IPS-20b (cell line): ENCODE measurements around the gene KLHL36.

ENCODE experiments used
- H3K27ac ChIP-seq: one replicate; pipeline ENCODE4 v1.5.1; 2013; ENCODE audit warnings: low read length
- H3K27me3 ChIP-seq: 2 replicates; pipeline ENCODE4 v1.6.1; 2013; ENCODE audit warnings: mild to moderate bottlenecking, low read length, inconsistent platforms; ENCODE audit not compliant: insufficient read depth
- H3K36me3 ChIP-seq: 2 replicates; pipeline ENCODE4 v1.6.1; 2013; ENCODE audit warnings: low read depth, mild to moderate bottlenecking, inconsistent platforms, low read length, moderate library complexity; ENCODE audit not compliant: insufficient read depth
- H3K4me1 ChIP-seq: 2 replicates; pipeline ENCODE4 v1.6.1; 2013; ENCODE audit warnings: mild to moderate bottlenecking, control low read depth, inconsistent platforms, low read length, moderate library complexity; ENCODE audit not compliant: insufficient read depth
- H3K4me3 ChIP-seq: 2 replicates; pipeline ENCODE4 v1.5.1; 2013; ENCODE audit warnings: mild to moderate bottlenecking, low read length, inconsistent platforms
- H3K9ac ChIP-seq: 2 replicates; pipeline ENCODE4 v1.6.1; 2013; ENCODE audit warnings: low read depth, mild to moderate bottlenecking, inconsistent platforms, low read length, moderate library complexity
- H3K9me3 ChIP-seq: 2 replicates; pipeline ENCODE4 v1.6.1; 2013; ENCODE audit warnings: mild to moderate bottlenecking, low read depth, low read length, inconsistent platforms; ENCODE audit not compliant: insufficient read depth

Gene KLHL36

GRCh38 chr16:84665359-84665758 is 17.0 kb downstream of the KLHL36 start:
- H3K27me3 ChIP-seq: no peaks in the 10 kb centered on the region
- H3K36me3 ChIP-seq: peaks cover 34% of the 10 kb centered on the region; the same call in 1 of the 2 replicates
- H3K9ac ChIP-seq: no peak overlapping the region
- H3K4me1 ChIP-seq: peaks cover 13% of the 10 kb centered on the region; the same call in 1 of the 2 replicates
- no peaks in the 10 kb centered on the region for H3K9me3 ChIP-seq
- H3K27ac ChIP-seq: no peak overlapping the region
- no peak overlapping the region for H3K4me3 ChIP-seq

DNA sequence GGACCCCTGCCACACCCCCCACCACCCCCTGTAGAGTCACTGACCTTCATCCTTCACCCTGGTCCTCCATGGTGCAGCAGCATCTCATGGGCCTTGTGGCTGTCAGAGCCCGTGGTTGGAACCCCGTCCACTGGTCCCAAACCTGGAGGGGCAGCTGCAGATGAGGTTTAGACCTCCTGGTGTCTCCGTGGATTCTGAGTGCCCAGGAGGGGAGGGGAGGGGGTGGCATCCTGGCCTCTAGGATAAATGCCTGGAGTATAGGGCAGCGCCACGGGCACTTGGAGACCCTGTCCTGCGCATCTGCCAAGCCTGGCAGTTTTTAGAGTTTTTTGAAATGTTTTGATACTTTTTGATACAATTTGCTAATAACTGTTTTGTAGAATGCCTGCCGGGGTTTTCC is 17.5 kb downstream of the KLHL36 start:
- peaks cover 13% of the 10 kb centered on the region; the same call in 1 of the 2 replicates for H3K4me1 ChIP-seq
- no peak overlapping the region for H3K4me3 ChIP-seq
- H3K9ac ChIP-seq: no peak overlapping the region
- H3K27me3 ChIP-seq: no peaks in the 10 kb centered on the region
- no peaks in the 10 kb centered on the region for H3K9me3 ChIP-seq
- no peak overlapping the region for H3K27ac ChIP-seq
- H3K36me3 ChIP-seq: peaks cover 30% of the 10 kb centered on the region; the same call in 1 of the 2 replicates

GRCh38 chr16:84667600-84668309 is 19.4 kb downstream of the KLHL36 start:
- no peaks in the 10 kb centered on the region for H3K9me3 ChIP-seq
- peaks cover 11% of the 10 kb centered on the region; the same call in 1 of the 2 replicates for H3K36me3 ChIP-seq
- H3K27me3 ChIP-seq: no peaks in the 10 kb centered on the region
- 0 out of 2 replicates have a peak overlapping the region, but pooled peaks have one; percentile 18 for H3K9ac ChIP-seq
- H3K4me1 ChIP-seq: peaks cover 13% of the 10 kb centered on the region; the same call in 1 of the 2 replicates
- H3K4me3 ChIP-seq: peak overlapping the region; percentile 34
- no peak overlapping the region for H3K27ac ChIP-seq

- H3K27me3 ChIP-seq: no peaks in the 10 kb centered on the region
- H3K4me1 ChIP-seq: peaks cover 13% of the 10 kb centered on the region; the same call in 1 of the 2 replicates
- no peaks in the 10 kb centered on the region for H3K9me3 ChIP-seq
- no peak overlapping the region for H3K9ac ChIP-seq
- H3K4me3 ChIP-seq: no peak overlapping the region
- H3K27ac ChIP-seq: no peak overlapping the region
- H3K36me3 ChIP-seq: no peaks in the 10 kb centered on the region
Observed at GRCh38 chr16:84670063-84670462, 21.8 kb downstream of the KLHL36 start.

DNA sequence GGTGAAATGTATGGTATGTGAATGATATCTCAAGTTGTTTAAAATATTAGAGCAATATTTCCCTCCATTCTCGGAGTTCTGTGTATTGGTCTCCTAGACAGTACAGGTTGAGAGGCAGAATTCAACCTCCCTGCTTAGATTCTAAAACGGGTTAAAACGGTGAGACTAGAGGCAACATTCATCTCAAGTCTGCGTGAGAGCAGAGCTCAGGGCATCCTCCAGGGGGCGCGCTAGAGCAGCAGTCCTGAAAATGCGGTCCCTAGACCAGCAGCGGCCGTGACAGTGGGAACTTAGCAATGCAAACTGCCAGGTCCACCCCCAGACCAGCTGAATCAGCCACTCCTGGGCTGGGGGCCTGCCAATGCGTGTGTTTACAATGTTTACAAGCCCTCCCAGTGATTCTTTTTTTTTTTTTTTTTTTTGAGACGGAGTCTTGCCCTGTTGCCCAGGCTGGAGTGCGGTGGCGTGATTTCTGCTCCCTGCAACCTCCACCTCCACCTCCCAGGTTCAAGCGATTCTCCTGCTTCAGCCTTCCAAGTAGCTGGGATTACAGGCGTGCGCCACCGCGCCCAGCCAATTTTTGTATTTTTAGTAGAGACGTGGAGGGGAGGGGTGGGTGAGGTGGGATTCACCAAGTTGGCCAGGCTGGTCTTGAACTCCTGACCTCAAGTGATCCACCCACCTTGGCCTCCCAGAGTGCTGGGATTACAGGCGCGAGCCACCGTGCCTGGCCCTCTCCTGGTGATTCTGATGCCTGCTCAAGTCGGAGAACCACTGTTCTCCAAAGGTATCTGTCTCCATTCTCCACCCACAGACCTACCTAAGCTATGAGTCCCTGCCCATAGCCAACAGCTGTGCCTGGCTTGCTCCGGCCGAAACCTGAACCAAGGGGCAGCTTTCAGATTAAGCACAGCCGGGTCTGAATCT is 24.2 kb downstream of the KLHL36 start:
- H3K27me3 ChIP-seq: no peaks in the 10 kb centered on the region
- no peak overlapping the region for H3K9ac ChIP-seq
- H3K4me1 ChIP-seq: peaks cover 9% of the 10 kb centered on the region; the same call in 1 of the 2 replicates
- no peak overlapping the region for H3K27ac ChIP-seq
- no peaks in the 10 kb centered on the region for H3K9me3 ChIP-seq
- no peaks in the 10 kb centered on the region for H3K36me3 ChIP-seq
- H3K4me3 ChIP-seq: no peak overlapping the region

GRCh38 chr16:84673203-84673535 is 24.9 kb downstream of the KLHL36 start:
- Histone ChIP-seq H3K27me3 (no peaks in the 10 kb centered on the region), H3K27ac (no peak overlapping the region)

GRCh38 chr16:84673561-84673960 is 25.2 kb downstream of the KLHL36 start:
- Histone ChIP-seq H3K9ac (no peak overlapping the region), H3K36me3 (no peaks in the 10 kb centered on the region), H3K4me1 (peaks cover 6% of the 10 kb centered on the region; the same call in 1 of the 2 replicates), H3K27ac (no peak overlapping the region), H3K27me3 (no peaks in the 10 kb centered on the region), H3K4me3 (no peak overlapping the region), H3K9me3 (no peaks in the 10 kb centered on the region)

More at GRCh38 chr16:84673203-84673535, 24.9 kb downstream of the KLHL36 start:
- Histone ChIP-seq H3K9ac (no peak overlapping the region), H3K4me3 (no peak overlapping the region), H3K9me3 (no peaks in the 10 kb centered on the region), H3K36me3 (no peaks in the 10 kb centered on the region), H3K4me1 (peaks cover 8% of the 10 kb centered on the region; the same call in 1 of the 2 replicates)

GRCh38 chr16:84675423-84675822 is 27.1 kb downstream of the KLHL36 start:
- no peaks in the 10 kb centered on the region for H3K36me3 ChIP-seq
- H3K27ac ChIP-seq: no peak overlapping the region
- no peaks in the 10 kb centered on the region for H3K9me3 ChIP-seq
- peaks cover 6% of the 10 kb centered on the region; the same call in 1 of the 2 replicates for H3K4me1 ChIP-seq
- H3K27me3 ChIP-seq: no peaks in the 10 kb centered on the region
- H3K4me3 ChIP-seq: no peak overlapping the region
- H3K9ac ChIP-seq: no peak overlapping the region

- H3K9ac ChIP-seq: no peak overlapping the region
- no peak overlapping the region for H3K27ac ChIP-seq
- H3K9me3 ChIP-seq: no peaks in the 10 kb centered on the region
- peaks cover 6% of the 10 kb centered on the region; the same call in 1 of the 2 replicates for H3K4me1 ChIP-seq
- no peak overlapping the region for H3K4me3 ChIP-seq
- no peaks in the 10 kb centered on the region for H3K36me3 ChIP-seq
- no peaks in the 10 kb centered on the region for H3K27me3 ChIP-seq
Observed at GRCh38 chr16:84675884-84676283, 27.6 kb downstream of the KLHL36 start.

GRCh38 chr16:84677017-84677803 is 28.9 kb downstream of the KLHL36 start:
- Histone ChIP-seq H3K27ac (no peak overlapping the region), H3K4me3 (no peak overlapping the region), H3K27me3 (no peaks in the 10 kb centered on the region), H3K9ac (no peak overlapping the region), H3K4me1 (peaks cover 6% of the 10 kb centered on the region; the same call in 1 of the 2 replicates), H3K36me3 (no peaks in the 10 kb centered on the region), H3K9me3 (no peaks in the 10 kb centered on the region)

DNA sequence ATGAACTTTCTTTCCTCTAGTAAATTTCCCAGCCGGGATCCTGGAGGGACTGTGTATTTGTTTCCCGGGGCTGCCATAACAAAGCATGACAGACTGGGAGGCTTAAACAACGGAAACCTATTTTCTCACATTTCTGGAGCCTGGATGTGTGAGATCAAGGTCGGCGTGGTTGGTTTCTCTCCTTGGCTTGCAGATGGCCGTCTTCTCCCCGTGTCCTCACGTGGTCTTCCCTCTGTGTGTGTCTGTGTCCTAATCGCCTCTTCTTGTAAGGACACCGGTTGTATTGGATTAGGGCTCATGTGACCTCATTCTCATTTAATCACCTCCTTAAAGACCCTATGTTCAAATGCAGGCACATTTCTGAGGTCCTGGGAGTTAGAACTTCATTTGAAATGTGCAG is 29.5 kb downstream of the KLHL36 start:
- Histone ChIP-seq H3K9ac (no peak overlapping the region), H3K36me3 (no peaks in the 10 kb centered on the region), H3K4me1 (peaks cover 6% of the 10 kb centered on the region; the same call in 1 of the 2 replicates), H3K4me3 (no peak overlapping the region), H3K27ac (no peak overlapping the region), H3K9me3 (no peaks in the 10 kb centered on the region), H3K27me3 (no peaks in the 10 kb centered on the region)
